GM23338 (cell line): Measurements from ENCODE around the gene ME1. TPM values are rescaled to one million over a fixed set of nuclear protein-coding genes. Genes with fewer than 3 reads are reported as not detected.

ENCODE experiments used
- ATAC-seq: fragments of 200-7000 bp; cut with Tn5 transposase; 3 replicates; pipeline ENCODE4 v1.9.1; 2020
- DNase-seq: peaks from one replicate; pipeline ENCODE4 v3.0.0-alpha.2; 2015; ENCODE audit warnings: low spot score
- H2AFZ ChIP-seq: fragments of 200-600 bp; sonication (generic); 2 replicates; pipeline ENCODE4 v1.8.0; 2016; ENCODE audit warnings: antibody characterized with exemption, mild to moderate bottlenecking, moderate library complexity
- H3F3A ChIP-seq: fragments of 200-600 bp; sonication (generic); replicated peaks from 2 replicates; pipeline ENCODE4 v1.8.0; 2017; ENCODE audit warnings: antibody characterized with exemption, mixed run types, low read depth
- H3K27ac ChIP-seq: fragments of 200-600 bp; sonication (generic); 2 replicates; pipeline ENCODE4 v1.6.1; 2016; ENCODE audit warnings: low read depth
- H3K27me3 ChIP-seq: fragments of 200-600 bp; sonication (generic); 2 replicates; pipeline ENCODE4 v1.8.0; 2016; ENCODE audit warnings: mild to moderate bottlenecking, mixed run types, moderate library complexity; ENCODE audit not compliant: insufficient read depth
- H3K36me3 ChIP-seq: fragments of 200-600 bp; sonication (generic); 2 replicates; pipeline ENCODE4 v1.8.0; 2016; ENCODE audit warnings: mild to moderate bottlenecking; ENCODE audit not compliant: insufficient read depth
- H3K4me1 ChIP-seq: fragments of 200-600 bp; sonication (generic); 2 replicates; pipeline ENCODE4 v1.8.0; 2016; ENCODE audit warnings: mild to moderate bottlenecking, moderate library complexity; ENCODE audit not compliant: insufficient read depth
- H3K4me2 ChIP-seq: fragments of 200-600 bp; sonication (generic); 2 replicates; pipeline ENCODE4 v1.7.1; 2017; ENCODE audit warnings: mixed run types
- H3K4me3 ChIP-seq: fragments of 200-600 bp; sonication (generic); 2 replicates; pipeline ENCODE4 v1.6.1; 2016; ENCODE audit warnings: mixed run types
- H3K79me2 ChIP-seq: fragments of 200-600 bp; sonication (generic); replicated peaks from 2 replicates; pipeline ENCODE4 v1.8.0; 2017; ENCODE audit warnings: mild to moderate bottlenecking; ENCODE audit not compliant: insufficient read depth
- H3K9me2 ChIP-seq: fragments of 200-600 bp; sonication (generic); 2 replicates; pipeline ENCODE4 v1.8.0; 2017; ENCODE audit not compliant: insufficient read depth
- H4K20me1 ChIP-seq: fragments of 200-600 bp; sonication (generic); replicated peaks from 2 replicates; pipeline ENCODE4 v1.8.0; 2017; ENCODE audit warnings: mild to moderate bottlenecking; ENCODE audit not compliant: insufficient read depth
- H3K27ac Mint-ChIP-seq: 2 replicates; pipeline ENCODE4 v1.8.0; 2020; ENCODE audit warnings: inconsistent platforms, mild to moderate bottlenecking, moderate library complexity, mixed read lengths
- H3K27me3 Mint-ChIP-seq: 3 replicates; pipeline ENCODE4 v1.8.0; 2022; ENCODE audit warnings: low read depth, mild to moderate bottlenecking, moderate library complexity, mixed read lengths, inconsistent platforms; ENCODE audit not compliant: insufficient read depth, poor library complexity
- H3K36me3 Mint-ChIP-seq: 3 replicates; pipeline ENCODE4 v1.8.0; 2021; ENCODE audit warnings: low read depth, mild to moderate bottlenecking, inconsistent platforms, moderate library complexity, mixed read lengths
- H3K4me1 Mint-ChIP-seq: 3 replicates; pipeline ENCODE4 v1.8.0; 2020; ENCODE audit warnings: mild to moderate bottlenecking, inconsistent platforms, mixed read lengths
- H3K4me3 Mint-ChIP-seq: 3 replicates; pipeline ENCODE4 v1.8.0; 2021; ENCODE audit warnings: moderate library complexity, mild to moderate bottlenecking, inconsistent platforms, mixed read lengths
- H3K9me3 Mint-ChIP-seq: 3 replicates; pipeline ENCODE4 v1.8.0; 2020; ENCODE audit warnings: moderate library complexity, mild to moderate bottlenecking, inconsistent platforms, mixed read lengths
- CREB1 ChIP-seq: fragments of 250-450 bp; sonication (Bioruptor Pico); IDR thresholded peaks from 2 replicates; pipeline ENCODE4 v1.5.0; 2020; ENCODE audit warnings: low read depth, mild to moderate bottlenecking, moderate library complexity
- ETS1 ChIP-seq: IDR thresholded peaks from 2 replicates; pipeline ENCODE4 v1.6.1; 2016; ENCODE audit warnings: antibody characterized with exemption
- EZH2 ChIP-seq: fragments of 200-600 bp; sonication (generic); IDR thresholded peaks from one replicate; pipeline ENCODE4 v1.8.0; 2017; ENCODE audit warnings: antibody characterized with exemption, mild to moderate bottlenecking, low read depth; ENCODE audit not compliant: unreplicated experiment
- EZH2phosphoT487 ChIP-seq: fragments of 200-600 bp; sonication (generic); IDR thresholded peaks from one replicate; pipeline ENCODE4 v1.8.1; 2018; ENCODE audit warnings: antibody characterized with exemption; ENCODE audit not compliant: unreplicated experiment
- NANOG ChIP-seq: IDR thresholded peaks from 2 replicates; pipeline ENCODE4 v1.6.1; 2016; ENCODE audit warnings: antibody characterized with exemption, borderline replicate concordance
- POLR2AphosphoS5 ChIP-seq: IDR thresholded peaks from 2 replicates; pipeline ENCODE4 v1.6.1; 2016; ENCODE audit warnings: antibody characterized with exemption, low read depth
- REST ChIP-seq: IDR thresholded peaks from one replicate; pipeline ENCODE4 v1.6.1; 2018; ENCODE audit warnings: antibody characterized with exemption; ENCODE audit not compliant: unreplicated experiment
- STAT1 ChIP-seq: IDR thresholded peaks from one replicate; pipeline ENCODE4 v1.6.1; 2016; ENCODE audit warnings: antibody characterized with exemption; ENCODE audit not compliant: unreplicated experiment
- ZNF331 ChIP-seq: fragments of 250-450 bp; sonication (Bioruptor Pico); IDR thresholded peaks from 2 replicates; pipeline ENCODE4 v1.5.0; 2020; ENCODE audit warnings: low read depth, mild to moderate bottlenecking, moderate library complexity
- polyA plus RNA-seq: library from polyadenylated mRNA; unstranded; fragments of >200 nt; fragmentation: Nextera tagmentation; extraction: Ambion mirVana; gene quantifications from 2 replicates; pipeline ENCODE4 v1.2.1, GENCODE V29; 2016
- total RNA-seq: library from RNA; depleted of rRNA; stranded (reverse); fragments of >200 nt; shearing (Covaris generic); gene quantifications from 2 replicates; pipeline ENCODE4 v1.2.3, GENCODE V29; 2014
- TF ChIP-seq, protein P1 (sequence below), 2 experiments: fragments of 200-600 bp in 1 of 2; sonication (generic) in 1 of 2; conservative IDR thresholded peaks; 2 replicates each; pipeline versions ENCODE4 v1.5.1 to v1.6.1; 2016 to 2017; ENCODE audit warnings: antibody characterized with exemption in 2 of 2, low read depth in 2 of 2, mild to moderate bottlenecking in 2 of 2, moderate library complexity in 1 of 2

Gene ME1
- total and polyA plus RNA-seq, 2 experiments from 2014 or later: 6.4 to 8.0 TPM

DNA sequence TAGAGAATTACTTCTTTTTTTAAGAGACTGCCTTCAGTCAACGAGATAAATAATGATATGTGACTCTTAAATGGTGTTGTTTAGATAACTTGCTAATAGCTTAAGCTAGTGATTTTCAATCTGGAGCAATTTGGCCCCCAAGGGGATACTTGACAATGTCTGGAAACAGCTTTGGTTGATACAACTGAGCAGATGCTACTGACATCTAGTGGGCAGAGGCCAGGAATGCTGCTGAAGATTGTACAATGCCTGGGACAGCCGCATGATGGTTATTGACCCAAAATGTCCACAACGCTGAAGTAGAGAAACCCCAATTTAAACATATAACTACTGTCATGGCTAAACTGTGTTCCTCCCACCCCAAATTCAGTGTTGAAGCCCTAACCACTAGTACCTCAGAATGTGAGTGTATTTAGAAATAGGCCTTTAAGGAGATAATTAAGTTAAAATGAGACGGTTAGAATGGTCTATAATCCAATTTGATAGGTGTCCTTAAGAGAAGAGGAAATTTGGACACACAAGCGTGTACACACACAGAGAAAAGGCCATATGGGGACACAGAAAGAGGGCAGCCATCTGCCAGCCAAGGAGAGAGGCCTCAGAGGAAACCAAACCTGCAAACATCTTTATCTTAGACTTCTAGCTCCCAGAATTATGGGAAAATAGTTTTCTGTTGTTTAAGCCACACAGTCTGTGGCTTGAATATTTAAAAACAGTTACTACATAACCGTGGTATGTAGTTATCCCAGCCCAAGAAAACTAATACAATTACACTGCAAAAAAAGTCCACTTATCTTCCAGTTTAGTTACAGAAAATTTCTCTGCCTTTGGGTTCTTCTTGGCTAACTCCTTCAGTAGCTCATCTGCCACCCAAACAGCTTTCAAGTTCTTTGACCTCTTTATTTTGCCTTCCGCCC, 215.5 kb downstream of the ME1 start:
- TF ChIP-seq NANOG: no peak
- TF ChIP-seq, protein P1, sequence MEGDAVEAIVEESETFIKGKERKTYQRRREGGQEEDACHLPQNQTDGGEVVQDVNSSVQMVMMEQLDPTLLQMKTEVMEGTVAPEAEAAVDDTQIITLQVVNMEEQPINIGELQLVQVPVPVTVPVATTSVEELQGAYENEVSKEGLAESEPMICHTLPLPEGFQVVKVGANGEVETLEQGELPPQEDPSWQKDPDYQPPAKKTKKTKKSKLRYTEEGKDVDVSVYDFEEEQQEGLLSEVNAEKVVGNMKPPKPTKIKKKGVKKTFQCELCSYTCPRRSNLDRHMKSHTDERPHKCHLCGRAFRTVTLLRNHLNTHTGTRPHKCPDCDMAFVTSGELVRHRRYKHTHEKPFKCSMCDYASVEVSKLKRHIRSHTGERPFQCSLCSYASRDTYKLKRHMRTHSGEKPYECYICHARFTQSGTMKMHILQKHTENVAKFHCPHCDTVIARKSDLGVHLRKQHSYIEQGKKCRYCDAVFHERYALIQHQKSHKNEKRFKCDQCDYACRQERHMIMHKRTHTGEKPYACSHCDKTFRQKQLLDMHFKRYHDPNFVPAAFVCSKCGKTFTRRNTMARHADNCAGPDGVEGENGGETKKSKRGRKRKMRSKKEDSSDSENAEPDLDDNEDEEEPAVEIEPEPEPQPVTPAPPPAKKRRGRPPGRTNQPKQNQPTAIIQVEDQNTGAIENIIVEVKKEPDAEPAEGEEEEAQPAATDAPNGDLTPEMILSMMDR (conservative IDR thresholded peaks at IDR 0.05; ENCODE audit: low read depth in 2 of 2): peak; percentile 69 to 92
- Histone ChIP-seq H3K4me2 (no peak overlapping the region), H4K20me1 (no peaks in the 10 kb centered on the region), H3K4me3 (no peak overlapping the region), H3K79me2 (no peaks in the 10 kb centered on the region), H3K9me2 (no peaks in the 10 kb centered on the region), H3K36me3 (no peaks in the 10 kb centered on the region), H3K27me3 (no peaks in the 10 kb centered on the region), H3K27ac (no peak overlapping the region), H2AFZ (no peak overlapping the region), H3F3A (no peaks in the 10 kb centered on the region), H3K4me1 (no peaks in the 10 kb centered on the region)
- Mint-ChIP-seq H3K4me1 (no peaks in the 10 kb centered on the region), H3K4me3 (no peak overlapping the region), H3K27ac (no peak overlapping the region), H3K9me3 (no peaks in the 10 kb centered on the region), H3K27me3 (no peaks in the 10 kb centered on the region), H3K36me3 (no peaks in the 10 kb centered on the region)
- ATAC-seq (peak; percentile 85), DNase-seq (peak; percentile 76)

DNA sequence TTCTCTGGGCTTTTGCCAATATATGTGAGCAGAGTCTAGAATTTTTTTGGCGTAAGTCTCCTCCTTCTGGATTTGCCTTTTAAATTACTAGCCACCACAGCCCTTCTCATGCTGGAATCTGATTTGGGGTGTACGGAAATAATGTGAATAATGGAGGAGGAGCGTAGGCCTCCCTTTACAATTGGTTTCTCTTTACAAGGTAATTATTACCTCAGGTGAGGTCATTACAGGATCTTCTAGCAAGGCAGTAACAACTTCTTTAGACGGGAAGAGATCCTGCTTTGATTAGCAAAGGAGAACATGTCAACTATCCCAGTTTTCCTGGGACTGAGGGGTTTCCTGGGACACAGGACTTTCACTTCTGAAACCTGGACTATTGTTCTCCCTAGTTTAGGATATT, 228.8 kb downstream of the ME1 start:
- Mint-ChIP-seq H3K4me3 (no peak overlapping the region), H3K9me3 (no peaks in the 10 kb centered on the region), H3K27me3 (peaks cover 2% of the 10 kb centered on the region), H3K36me3 (no peaks in the 10 kb centered on the region; the same call in 2 of the 3 replicates), H3K4me1 (no peaks in the 10 kb centered on the region), H3K27ac (no peak overlapping the region)
- H3K27me3 ChIP-seq: no peaks in the 10 kb centered on the region
- no peak overlapping the region for H3K4me3 ChIP-seq
- no peak overlapping the region for H3K4me2 ChIP-seq
- no peaks in the 10 kb centered on the region for H3K9me2 ChIP-seq
- ATAC-seq (no peak), DNase-seq (no peak)
- H3K4me1 ChIP-seq: no peaks in the 10 kb centered on the region
- TF ChIP-seq ZNF331 (no peak), EZH2 (no peak), STAT1 (no peak), EZH2phosphoT487 (no peak)
- no peak overlapping the region for H2AFZ ChIP-seq
- no peaks in the 10 kb centered on the region for H3K36me3 ChIP-seq
- no peak overlapping the region for H3K27ac ChIP-seq
- no peaks in the 10 kb centered on the region for H4K20me1 ChIP-seq
- H3K79me2 ChIP-seq: no peaks in the 10 kb centered on the region
- H3F3A ChIP-seq: no peaks in the 10 kb centered on the region

DNA sequence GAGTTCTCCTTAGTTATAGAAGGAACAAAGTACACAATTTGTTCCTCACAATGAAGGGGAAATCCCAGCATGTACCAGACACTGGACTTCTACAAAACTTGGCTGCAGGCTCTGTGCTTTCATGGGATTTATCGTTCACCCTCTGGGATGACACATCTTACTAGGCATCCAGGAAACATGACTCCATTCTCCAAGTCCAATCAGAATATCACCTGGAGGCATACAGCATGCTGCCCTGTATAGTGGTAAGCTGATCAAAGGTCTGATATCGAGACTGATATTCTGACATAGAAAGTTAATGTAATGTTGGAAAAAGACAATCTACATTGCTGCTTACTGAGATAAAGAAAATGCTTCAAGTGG, 231.0 kb downstream of the ME1 start:
- Histone ChIP-seq H3K36me3 (peaks cover 9% of the 10 kb centered on the region; the same call in 1 of the 2 replicates), H3K27ac (no peak overlapping the region), H3K9me2 (no peaks in the 10 kb centered on the region), H3K4me3 (no peak overlapping the region), H2AFZ (no peak overlapping the region), H4K20me1 (no peaks in the 10 kb centered on the region; the same call in 1 of the 2 replicates), H3F3A (no peaks in the 10 kb centered on the region), H3K4me2 (no peak overlapping the region), H3K4me1 (no peaks in the 10 kb centered on the region), H3K27me3 (no peaks in the 10 kb centered on the region), H3K79me2 (no peaks in the 10 kb centered on the region)
- ATAC-seq: no peak
- Mint-ChIP-seq H3K27me3 (peaks cover 2% of the 10 kb centered on the region), H3K9me3 (no peaks in the 10 kb centered on the region), H3K27ac (no peak overlapping the region), H3K36me3 (peaks cover 10% of the 10 kb centered on the region), H3K4me3 (no peak overlapping the region), H3K4me1 (peaks cover 2% of the 10 kb centered on the region; the same call in 1 of the 3 replicates)
- DNase-seq: no peak
- no peak for TF ChIP-seq CREB1 (CRISPR knock-in tag)
- TF ChIP-seq EZH2phosphoT487: no peak
- TF ChIP-seq, protein P1 (conservative IDR thresholded peaks at IDR 0.05; ENCODE audit: low read depth in 2 of 2): no peak
- TF ChIP-seq REST: no peak
- no peak for TF ChIP-seq ETS1
- TF ChIP-seq POLR2AphosphoS5: no peak
